GM12865 (cell line): Measurements from ENCODE around the gene ACP6.
"Not testable (repeated sequence)": the region's sequence is repeated elsewhere in the genome, so short reads cannot be mapped to it uniquely, and the experiment has no call there.

Source experiments
- DNase-seq: peaks from one replicate; pipeline ENCODE4 v3.0.0; 2010; ENCODE audit warnings: low read depth
- H3K4me3 ChIP-seq: 2 replicates; pipeline ENCODE4 v1.5.1; 2011; ENCODE audit warnings: mild to moderate bottlenecking, low read depth, low read length, control low read depth
- CTCF ChIP-seq: IDR thresholded peaks from 2 replicates; pipeline ENCODE4 v1.5.1; 2011; ENCODE audit warnings: low read length, control low read depth, low read depth, inconsistent platforms; ENCODE audit not compliant: insufficient read depth; ENCODE audit errors: missing control alignments

Gene ACP6

DNA sequence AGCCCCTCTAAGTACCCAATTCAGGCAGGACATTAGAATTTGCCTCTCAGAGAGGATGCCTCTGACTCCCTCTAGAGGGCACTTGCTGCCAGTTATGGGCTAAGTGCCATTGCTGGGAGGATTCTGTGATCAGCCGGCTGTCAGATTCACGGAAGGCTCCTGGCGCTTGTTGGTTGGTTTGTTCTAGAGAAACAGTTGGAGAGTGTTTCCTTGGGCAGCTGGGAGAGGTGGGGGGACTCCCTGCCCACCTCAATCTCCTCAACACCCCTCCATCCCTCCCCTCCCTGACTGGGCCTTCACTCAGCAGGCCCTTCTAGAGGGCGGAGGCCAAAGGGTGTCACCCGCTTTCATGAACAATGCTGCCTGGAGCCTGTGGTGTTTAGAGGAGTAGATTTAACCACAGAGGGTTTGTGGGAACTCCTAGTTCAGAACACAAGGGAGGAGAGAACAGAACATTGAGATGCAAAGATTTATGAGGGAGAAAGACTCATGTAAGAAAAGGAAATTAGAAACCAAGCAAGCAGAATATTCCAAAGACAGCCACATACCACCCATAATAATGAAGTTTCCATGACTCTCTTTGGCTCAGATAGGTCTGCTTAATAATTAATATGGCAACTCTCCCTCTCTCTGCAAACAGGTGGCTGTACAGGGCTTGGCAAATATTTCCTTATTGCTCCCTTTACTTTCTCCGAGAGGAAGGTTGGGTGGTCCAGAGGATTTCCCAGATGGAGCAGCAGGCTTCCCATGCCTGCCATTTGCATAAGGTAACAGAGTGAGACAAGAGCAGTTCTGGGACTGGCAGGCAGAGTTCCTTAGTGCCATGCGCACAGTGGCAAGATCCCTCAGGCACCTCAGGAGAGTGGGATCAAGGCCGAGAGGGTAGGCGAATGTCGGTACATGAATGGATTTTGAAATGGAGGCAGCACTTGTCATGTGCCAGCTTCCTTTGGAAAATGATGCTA lies 30.0 kb upstream of the ACP6 start:
- DNase-seq = peak; percentile 52
- peak; percentile 86 for TF ChIP-seq CTCF
- H3K4me3 ChIP-seq = no peak overlapping the region

- no peak for DNase-seq
- TF ChIP-seq CTCF = no peak
- no peak overlapping the region for H3K4me3 ChIP-seq
Measured at GRCh38 chr1:147699686-147700041, 29.3 kb upstream of the ACP6 start.

- DNase-seq = no peak
- no peak for TF ChIP-seq CTCF
- no peak overlapping the region for H3K4me3 ChIP-seq
Measured at GRCh38 chr1:147683163-147683763, 12.9 kb upstream of the ACP6 start.

GRCh38 chr1:147680608-147681235 lies 10.4 kb upstream of the ACP6 start:
- H3K4me3 ChIP-seq, DNase-seq: not testable (repeated sequence)

DNA sequence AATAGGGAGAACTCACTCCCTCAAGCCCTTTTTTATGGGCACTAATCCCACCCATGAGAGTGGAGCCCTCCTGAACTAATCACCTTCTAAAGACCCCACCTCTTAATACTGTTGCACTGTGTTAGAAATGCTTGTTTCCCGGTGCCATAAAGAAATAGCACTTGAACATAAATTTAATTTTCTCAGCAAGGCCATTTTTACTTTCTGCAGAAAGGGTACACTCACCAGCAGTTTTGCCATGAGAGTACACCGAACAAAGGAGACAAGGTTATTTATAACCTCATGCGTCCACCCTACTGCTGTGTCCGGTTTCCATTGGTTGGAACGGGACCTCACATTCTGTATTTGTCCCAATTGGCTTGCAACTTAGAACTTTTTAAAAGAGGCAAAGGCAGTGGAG lies 7.4 kb upstream of the ACP6 start:
- DNase-seq = not testable (repeated sequence)

DNA sequence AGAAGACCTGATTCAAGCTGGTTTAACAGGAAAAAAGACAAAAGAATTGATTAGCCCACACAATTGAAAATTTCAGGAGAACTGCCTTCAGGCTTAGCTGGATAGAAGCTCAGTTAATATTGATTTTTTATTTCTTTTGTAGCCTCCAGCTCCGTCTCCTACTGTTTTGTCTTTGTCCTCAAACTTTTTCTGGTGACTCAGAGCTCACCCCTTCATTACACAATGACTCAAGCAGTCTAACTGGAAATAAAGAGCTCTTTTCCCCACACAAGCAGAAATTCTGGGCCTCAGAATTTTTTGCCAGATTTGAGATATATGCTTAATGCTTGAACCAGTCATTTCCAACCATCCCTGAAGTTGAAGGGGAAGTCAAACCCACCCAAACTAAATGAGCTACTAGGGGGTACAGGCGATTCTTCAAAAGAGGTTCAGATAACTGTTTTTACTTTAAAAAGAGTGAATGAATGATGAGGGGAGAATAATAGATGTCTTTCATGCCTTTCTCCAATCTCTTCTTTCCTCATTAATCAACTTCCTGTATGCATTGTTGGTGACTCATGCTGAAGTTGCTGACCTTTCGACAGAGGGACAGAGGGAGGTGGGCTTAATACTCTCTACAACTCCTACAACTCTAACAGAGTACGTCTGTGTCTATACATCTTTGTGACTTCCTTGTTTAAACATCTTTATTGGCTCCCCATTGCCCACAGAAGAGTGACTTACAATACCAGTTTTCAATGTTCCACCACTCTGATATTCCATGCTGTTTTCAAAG lies 6.2 kb upstream of the ACP6 start:
- no peak for TF ChIP-seq CTCF
- DNase-seq = no peak
- no peak overlapping the region for H3K4me3 ChIP-seq

More for the DNA sequence above, 7.4 kb upstream of the ACP6 start:
- not testable (repeated sequence) for H3K4me3 ChIP-seq

- DNase-seq = no peak
- no peak for TF ChIP-seq CTCF
- no peak overlapping the region for H3K4me3 ChIP-seq
Measured at GRCh38 chr1:147673816-147674215, 3.5 kb upstream of the ACP6 start.
